Measurements from ENCODE around the gene XIRP2. TPM values are rescaled to one million over a fixed set of nuclear protein-coding genes. Genes with fewer than 3 reads are reported as not detected.

Gene XIRP2
- total RNA-seq, 1 donor from 2014 or later: not detected

DNA sequence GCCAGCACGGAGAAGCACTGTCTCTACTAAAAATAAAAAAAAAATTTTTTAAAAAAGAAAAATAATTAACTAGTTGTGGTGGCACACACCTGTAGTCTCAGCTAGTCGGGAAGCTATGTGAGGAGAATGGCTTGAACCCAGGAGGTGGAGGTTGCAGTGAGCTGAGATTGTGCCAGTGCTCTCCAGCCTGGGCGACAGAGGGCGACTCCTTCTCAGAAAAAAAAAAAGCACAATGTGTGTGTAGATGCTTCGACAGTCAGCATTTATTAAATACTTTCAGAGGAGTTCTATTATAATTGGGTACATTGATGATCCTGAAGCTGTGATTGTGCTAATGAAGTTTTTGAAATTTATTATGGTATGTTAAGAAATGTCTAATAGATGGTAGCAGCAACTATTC lies 46.5 kb downstream of the XIRP2 start:
- Histone ChIP-seq H3K27me3 (no peaks in the 10 kb centered on the region), H3K9ac (no peak overlapping the region), H3K4me2 (no peak overlapping the region), H3K36me3 (no peaks in the 10 kb centered on the region), H3K4me1 (no peaks in the 10 kb centered on the region), H2AFZ (replicated peaks) (no peak overlapping the region), H3F3A (ENCODE audit: low read depth) (no peaks in the 10 kb centered on the region), H3K9me3 (ENCODE audit: low read depth) (no peaks in the 10 kb centered on the region), H3K79me2 (ENCODE audit: low read depth) (no peaks in the 10 kb centered on the region), H3K27ac (no peak overlapping the region), H4K20me1 (ENCODE audit: low read depth) (no peaks in the 10 kb centered on the region), H3K4me3 (no peak overlapping the region)
- H3K9me3 Mint-ChIP-seq: peaks cover 9% of the 10 kb centered on the region
- H3K27ac Mint-ChIP-seq: no peak overlapping the region
- TF ChIP-seq EZH2phosphoT487 (IDR thresholded peaks at IDR 0.05) (no peak), EZH2 (IDR thresholded peaks at IDR 0.05) (no peak)
- TF ChIP-seq, protein P1, sequence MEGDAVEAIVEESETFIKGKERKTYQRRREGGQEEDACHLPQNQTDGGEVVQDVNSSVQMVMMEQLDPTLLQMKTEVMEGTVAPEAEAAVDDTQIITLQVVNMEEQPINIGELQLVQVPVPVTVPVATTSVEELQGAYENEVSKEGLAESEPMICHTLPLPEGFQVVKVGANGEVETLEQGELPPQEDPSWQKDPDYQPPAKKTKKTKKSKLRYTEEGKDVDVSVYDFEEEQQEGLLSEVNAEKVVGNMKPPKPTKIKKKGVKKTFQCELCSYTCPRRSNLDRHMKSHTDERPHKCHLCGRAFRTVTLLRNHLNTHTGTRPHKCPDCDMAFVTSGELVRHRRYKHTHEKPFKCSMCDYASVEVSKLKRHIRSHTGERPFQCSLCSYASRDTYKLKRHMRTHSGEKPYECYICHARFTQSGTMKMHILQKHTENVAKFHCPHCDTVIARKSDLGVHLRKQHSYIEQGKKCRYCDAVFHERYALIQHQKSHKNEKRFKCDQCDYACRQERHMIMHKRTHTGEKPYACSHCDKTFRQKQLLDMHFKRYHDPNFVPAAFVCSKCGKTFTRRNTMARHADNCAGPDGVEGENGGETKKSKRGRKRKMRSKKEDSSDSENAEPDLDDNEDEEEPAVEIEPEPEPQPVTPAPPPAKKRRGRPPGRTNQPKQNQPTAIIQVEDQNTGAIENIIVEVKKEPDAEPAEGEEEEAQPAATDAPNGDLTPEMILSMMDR (IDR thresholded peaks at IDR 0.05): no peak
- no peak overlapping the region for H3K4me3 Mint-ChIP-seq
- H3K4me1 Mint-ChIP-seq: no peaks in the 10 kb centered on the region
- H3K36me3 Mint-ChIP-seq: no peaks in the 10 kb centered on the region
- H3K27me3 Mint-ChIP-seq (ENCODE audit: insufficient read depth, low read depth): peaks cover 2% of the 10 kb centered on the region
- DNase-seq (ENCODE audit: low spot score): no peak

DNA sequence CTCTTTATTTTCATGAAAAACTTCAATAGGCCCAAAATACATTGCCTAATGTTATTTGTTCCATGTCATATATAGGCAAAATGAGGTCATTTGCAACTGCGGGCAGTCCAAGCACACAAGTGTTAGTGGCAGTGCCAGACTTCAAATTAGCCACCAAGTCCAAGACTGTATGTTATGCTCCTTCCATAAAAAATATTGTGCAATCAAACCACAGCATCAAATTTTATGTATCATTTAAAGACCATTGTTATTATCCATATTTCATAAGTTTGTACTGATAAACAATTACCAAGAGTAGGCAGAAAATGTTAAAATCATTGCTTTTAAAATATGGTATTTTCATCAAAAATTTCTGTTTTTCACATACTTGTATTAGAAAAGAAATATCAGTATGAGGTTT lies 54.1 kb downstream of the XIRP2 start:
- DNase-seq (ENCODE audit: low spot score): no peak
- Histone ChIP-seq H3K36me3 (no peaks in the 10 kb centered on the region), H3K9ac (no peak overlapping the region), H3K4me2 (no peak overlapping the region), H4K20me1 (ENCODE audit: low read depth) (no peaks in the 10 kb centered on the region), H2AFZ (replicated peaks) (no peak overlapping the region), H3K27ac (no peak overlapping the region), H3K4me1 (no peaks in the 10 kb centered on the region), H3K9me3 (ENCODE audit: low read depth) (no peaks in the 10 kb centered on the region), H3F3A (ENCODE audit: low read depth) (no peaks in the 10 kb centered on the region), H3K4me3 (no peak overlapping the region), H3K27me3 (no peaks in the 10 kb centered on the region), H3K79me2 (ENCODE audit: low read depth) (no peaks in the 10 kb centered on the region)
- Mint-ChIP-seq H3K27ac (no peak overlapping the region), H3K9me3 (peaks cover 3% of the 10 kb centered on the region), H3K4me1 (no peaks in the 10 kb centered on the region), H3K27me3 (ENCODE audit: insufficient read depth, low read depth) (no peaks in the 10 kb centered on the region), H3K36me3 (no peaks in the 10 kb centered on the region), H3K4me3 (no peak overlapping the region)
- TF ChIP-seq EZH2 (IDR thresholded peaks at IDR 0.05) (no peak), EZH2phosphoT487 (IDR thresholded peaks at IDR 0.05) (no peak)
- TF ChIP-seq, protein P1 (IDR thresholded peaks at IDR 0.05): no peak

DNA sequence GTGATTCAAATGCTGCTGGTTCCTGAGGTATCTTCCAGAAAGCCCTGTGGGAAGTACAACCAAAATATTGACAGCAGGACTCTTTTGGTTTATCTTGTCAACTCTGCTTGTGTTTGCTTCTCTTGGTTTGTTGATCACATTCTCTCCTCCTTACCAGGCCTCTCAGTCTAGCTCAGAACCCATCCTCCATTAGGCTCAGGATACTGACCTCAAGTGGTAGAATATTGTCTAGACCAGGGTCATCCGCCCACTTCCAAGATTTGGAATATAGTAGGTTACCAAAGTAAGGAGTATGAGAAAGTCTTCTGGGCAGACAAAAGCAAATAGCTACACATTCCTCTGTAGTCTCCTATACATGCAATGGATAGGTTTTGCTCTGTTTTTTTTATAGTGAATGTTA lies 56.6 kb downstream of the XIRP2 start:
- H3K79me2 ChIP-seq (ENCODE audit: low read depth): no peaks in the 10 kb centered on the region
- Mint-ChIP-seq H3K27me3 (ENCODE audit: insufficient read depth, low read depth) (no peaks in the 10 kb centered on the region), H3K9me3 (no peaks in the 10 kb centered on the region), H3K27ac (no peak overlapping the region), H3K4me3 (no peak overlapping the region), H3K4me1 (no peaks in the 10 kb centered on the region), H3K36me3 (no peaks in the 10 kb centered on the region)
- TF ChIP-seq, protein P1 (IDR thresholded peaks at IDR 0.05): peak; percentile 5
- no peak for TF ChIP-seq EZH2 (IDR thresholded peaks at IDR 0.05)
- no peak for TF ChIP-seq EZH2phosphoT487 (IDR thresholded peaks at IDR 0.05)
- no peaks in the 10 kb centered on the region for H3K27me3 ChIP-seq
- no peak overlapping the region for H2AFZ ChIP-seq (replicated peaks)
- H3K9me3 ChIP-seq (ENCODE audit: low read depth): no peaks in the 10 kb centered on the region
- H3K9ac ChIP-seq: no peak overlapping the region
- H3K4me1 ChIP-seq: no peaks in the 10 kb centered on the region
- no peaks in the 10 kb centered on the region for H4K20me1 ChIP-seq (ENCODE audit: low read depth)
- DNase-seq (ENCODE audit: low spot score): no peak
- H3K4me3 ChIP-seq: no peak overlapping the region
- H3F3A ChIP-seq (ENCODE audit: low read depth): no peaks in the 10 kb centered on the region
- no peaks in the 10 kb centered on the region for H3K36me3 ChIP-seq
- H3K4me2 ChIP-seq: no peak overlapping the region
- no peak overlapping the region for H3K27ac ChIP-seq

Data from neural progenitor cell (in vitro differentiated cells).